GM18517 (cell line): ENCODE results near the gene MCTP1.

Experiments
- ATAC-seq: cut with Tn5 transposase; IDR thresholded peaks from one replicate; pipeline ENCODE4 v1.9.1; 2021; ENCODE audit warnings: mild to moderate bottlenecking, moderate library complexity; ENCODE audit not compliant: unreplicated experiment

MCTP1 gene

GRCh38 chr5:94736498-94736897 lies 548.4 kb downstream of the MCTP1 start:
- ATAC-seq: no peak

GRCh38 chr5:94731471-94731870 lies 553.4 kb downstream of the MCTP1 start:
- ATAC-seq: no peak

GRCh38 chr5:94725142-94725541 lies 559.8 kb downstream of the MCTP1 start:
- ATAC-seq: no peak

- no peak for ATAC-seq
These were observed 569.1 kb downstream of the MCTP1 start for GRCh38 chr5:94715768-94716167.

- no peak for ATAC-seq
These were observed 573.1 kb downstream of the MCTP1 start for GRCh38 chr5:94711785-94712184.

- no peak for ATAC-seq
These were observed 575.6 kb downstream of the MCTP1 start for GRCh38 chr5:94709277-94709676.

GRCh38 chr5:94707359-94707758 lies 577.5 kb downstream of the MCTP1 start:
- peak; percentile 51 for ATAC-seq

- ATAC-seq: no peak
These were observed 579.5 kb downstream of the MCTP1 start for GRCh38 chr5:94705427-94705826.

- peak; percentile 55 for ATAC-seq
These were observed 582.2 kb downstream of the MCTP1 start for GRCh38 chr5:94702729-94703128.

- ATAC-seq: peak; percentile 82
These were observed 584.3 kb downstream of the MCTP1 start for GRCh38 chr5:94700592-94700991.

- no peak for ATAC-seq
These were observed 585.3 kb downstream of the MCTP1 start for GRCh38 chr5:94699562-94699961.

- ATAC-seq: no peak
These were observed 586.7 kb downstream of the MCTP1 start for GRCh38 chr5:94698197-94698596.

GRCh38 chr5:94694671-94695070 lies 590.2 kb downstream of the MCTP1 start:
- no peak for ATAC-seq

GRCh38 chr5:94693845-94694370 lies 591.0 kb downstream of the MCTP1 start:
- ATAC-seq: no peak

- ATAC-seq: peak; percentile 64
These were observed 591.7 kb downstream of the MCTP1 start for GRCh38 chr5:94693043-94693822.

GRCh38 chr5:94692581-94692980 lies 592.3 kb downstream of the MCTP1 start:
- no peak for ATAC-seq

- ATAC-seq: no peak
These were observed 592.9 kb downstream of the MCTP1 start for GRCh38 chr5:94691949-94692348.

GRCh38 chr5:94691291-94691690 lies 593.6 kb downstream of the MCTP1 start:
- no peak for ATAC-seq

GRCh38 chr5:94690778-94691177 lies 594.1 kb downstream of the MCTP1 start:
- no peak for ATAC-seq

GRCh38 chr5:94689908-94690307 lies 595.0 kb downstream of the MCTP1 start:
- no peak for ATAC-seq

GRCh38 chr5:94682814-94683520 lies 601.9 kb downstream of the MCTP1 start:
- no peak for ATAC-seq

- no peak for ATAC-seq
These were observed 608.8 kb downstream of the MCTP1 start for GRCh38 chr5:94675965-94676618.
